Esophagus muscularis mucosa (tissue), 4 donors: Measurements from ENCODE around the gene CROCC.

Experiments used
- CTCF ChIP-seq, 3 experiments: fragments of 200-600 bp in 2 of 3; fragments of 450-650 bp in 1 of 3; sonication (generic) in 2 of 3; IDR thresholded peaks; one replicate each; pipeline ENCODE4 v1.5.1; 2017 to 2019; ENCODE audit warnings: antibody characterized with exemption in 3 of 3, mild to moderate bottlenecking in 2 of 3, moderate library complexity in 1 of 3
- EP300 ChIP-seq: sonication (generic); formaldehyde crosslinking; IDR thresholded peaks from one replicate; pipeline ENCODE4 v1.6.1; 2017; ENCODE audit warnings: antibody characterized with exemption
- POLR2A ChIP-seq: fragments of 450-650 bp; IDR thresholded peaks from one replicate; pipeline ENCODE4 v1.6.1; 2017; ENCODE audit warnings: antibody characterized with exemption, moderate library complexity, mild to moderate bottlenecking, low read depth
- POLR2AphosphoS5 ChIP-seq, 2 donors: sonication (generic); formaldehyde crosslinking; IDR thresholded peaks; one replicate each; pipeline ENCODE4 v1.6.1; 2017; ENCODE audit warnings: antibody characterized with exemption in 2 of 2

- TF ChIP-seq CTCF (IDR thresholded peaks at IDR 0.05): no peak
- TF ChIP-seq EP300: no peak
- TF ChIP-seq POLR2AphosphoS5 (IDR thresholded peaks at IDR 0.05): no peak
- no peak for TF ChIP-seq POLR2A
Measured at GRCh38 chr1:16924919-16925477, 3.3 kb downstream of the CROCC start.
